ENCODE measurements around the gene STK10. TPM values are rescaled to one million over a fixed set of nuclear protein-coding genes. Genes with fewer than 3 reads are reported as not detected.

The STK10 gene
- total RNA-seq, 1 donor from 2014 or later, result 60.2 TPM

- Histone ChIP-seq H3K79me2 (ENCODE audit: insufficient read depth, low read length) (peaks cover 5% of the 10 kb centered on the region), H3K4me1 (ENCODE audit: insufficient read depth, low read length) (peaks cover 58% of the 10 kb centered on the region), H3K36me3 (ENCODE audit: insufficient read depth, low read length) (peaks cover 13% of the 10 kb centered on the region), H3K9me3 (ENCODE audit: insufficient read depth, low read depth, low read length) (no peaks in the 10 kb centered on the region), H3K4me2 (ENCODE audit: low read length) (peak overlapping the region; percentile 82), H2AFZ (ENCODE audit: low read depth, low read length) (no peak overlapping the region), H3K27ac (ENCODE audit: low read depth, low read length) (peak overlapping the region; percentile 56), H3K4me3 (ENCODE audit: insufficient read depth, low read depth, low read length) (peak overlapping the region; percentile 21), H3K27me3 (ENCODE audit: insufficient read depth, low read length) (no peaks in the 10 kb centered on the region), H3K9ac (ENCODE audit: low read length) (peak overlapping the region; percentile 62), H4K20me1 (ENCODE audit: insufficient read depth, low read length) (no peaks in the 10 kb centered on the region)
- FAIRE-seq (no peak), DNase-seq (ENCODE audit: low read depth) (no peak)
- no peak overlapping the region for H3K4me3 Mint-ChIP-seq (ENCODE audit: unreplicated experiment)
- TF ChIP-seq, protein P1, sequence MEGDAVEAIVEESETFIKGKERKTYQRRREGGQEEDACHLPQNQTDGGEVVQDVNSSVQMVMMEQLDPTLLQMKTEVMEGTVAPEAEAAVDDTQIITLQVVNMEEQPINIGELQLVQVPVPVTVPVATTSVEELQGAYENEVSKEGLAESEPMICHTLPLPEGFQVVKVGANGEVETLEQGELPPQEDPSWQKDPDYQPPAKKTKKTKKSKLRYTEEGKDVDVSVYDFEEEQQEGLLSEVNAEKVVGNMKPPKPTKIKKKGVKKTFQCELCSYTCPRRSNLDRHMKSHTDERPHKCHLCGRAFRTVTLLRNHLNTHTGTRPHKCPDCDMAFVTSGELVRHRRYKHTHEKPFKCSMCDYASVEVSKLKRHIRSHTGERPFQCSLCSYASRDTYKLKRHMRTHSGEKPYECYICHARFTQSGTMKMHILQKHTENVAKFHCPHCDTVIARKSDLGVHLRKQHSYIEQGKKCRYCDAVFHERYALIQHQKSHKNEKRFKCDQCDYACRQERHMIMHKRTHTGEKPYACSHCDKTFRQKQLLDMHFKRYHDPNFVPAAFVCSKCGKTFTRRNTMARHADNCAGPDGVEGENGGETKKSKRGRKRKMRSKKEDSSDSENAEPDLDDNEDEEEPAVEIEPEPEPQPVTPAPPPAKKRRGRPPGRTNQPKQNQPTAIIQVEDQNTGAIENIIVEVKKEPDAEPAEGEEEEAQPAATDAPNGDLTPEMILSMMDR (IDR thresholded peaks at IDR 0.05; ENCODE audit: insufficient read depth, low read depth, low read length), result peak; percentile 67
- TF ChIP-seq EZH2 (IDR thresholded peaks at IDR 0.05; ENCODE audit: insufficient read depth, low read length), result no peak
- H3K27ac Mint-ChIP-seq (ENCODE audit: unreplicated experiment), result peak overlapping the region; percentile 78
- no peaks in the 10 kb centered on the region for H3K9me3 Mint-ChIP-seq (ENCODE audit: unreplicated experiment)
- peaks cover 56% of the 10 kb centered on the region for H3K4me1 Mint-ChIP-seq (ENCODE audit: low read depth, unreplicated experiment)
- H3K27me3 Mint-ChIP-seq (ENCODE audit: low read depth, unreplicated experiment), result no peaks in the 10 kb centered on the region
- peaks cover 7% of the 10 kb centered on the region for H3K36me3 Mint-ChIP-seq (ENCODE audit: low read depth, unreplicated experiment)
Measured at GRCh38 chr5:172106511-172107356, 81.3 kb downstream of the STK10 start.

DNA sequence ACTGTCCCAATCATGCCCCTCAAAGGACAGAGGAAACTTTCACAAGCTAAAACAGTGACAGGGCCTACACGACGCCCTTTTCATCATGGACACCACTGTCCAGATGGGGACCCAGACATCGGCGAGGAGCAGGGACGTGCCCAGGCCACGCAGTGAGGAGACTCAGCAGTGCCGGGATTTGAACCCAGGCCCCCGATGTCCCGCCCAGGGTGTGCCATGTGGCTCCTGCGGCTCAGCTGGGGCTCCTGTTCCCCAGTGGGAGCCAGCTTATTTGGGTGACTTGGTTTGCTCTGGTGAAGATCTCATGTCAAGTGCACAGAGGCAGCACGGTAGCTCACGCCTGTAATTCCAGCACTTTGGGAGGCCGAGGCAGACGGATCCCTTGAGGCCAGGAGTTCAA lies 82.2 kb downstream of the STK10 start:
- H3K4me3 Mint-ChIP-seq (ENCODE audit: unreplicated experiment), result no peak overlapping the region
- Histone ChIP-seq H3K36me3 (ENCODE audit: insufficient read depth, low read length) (peaks cover 13% of the 10 kb centered on the region), H3K4me3 (ENCODE audit: insufficient read depth, low read depth, low read length) (no peak overlapping the region), H4K20me1 (ENCODE audit: insufficient read depth, low read length) (no peaks in the 10 kb centered on the region), H3K79me2 (ENCODE audit: insufficient read depth, low read length) (peaks cover 5% of the 10 kb centered on the region), H3K4me1 (ENCODE audit: insufficient read depth, low read length) (peaks cover 49% of the 10 kb centered on the region), H3K9ac (ENCODE audit: low read length) (no peak overlapping the region), H2AFZ (ENCODE audit: low read depth, low read length) (no peak overlapping the region), H3K4me2 (ENCODE audit: low read length) (no peak overlapping the region), H3K27ac (ENCODE audit: low read depth, low read length) (no peak overlapping the region), H3K9me3 (ENCODE audit: insufficient read depth, low read depth, low read length) (no peaks in the 10 kb centered on the region), H3K27me3 (ENCODE audit: insufficient read depth, low read length) (no peaks in the 10 kb centered on the region)
- peaks cover 7% of the 10 kb centered on the region for H3K36me3 Mint-ChIP-seq (ENCODE audit: low read depth, unreplicated experiment)
- FAIRE-seq (no peak), DNase-seq (ENCODE audit: low read depth) (no peak)
- H3K27me3 Mint-ChIP-seq (ENCODE audit: low read depth, unreplicated experiment), result no peaks in the 10 kb centered on the region
- peaks cover 52% of the 10 kb centered on the region for H3K4me1 Mint-ChIP-seq (ENCODE audit: low read depth, unreplicated experiment)
- H3K9me3 Mint-ChIP-seq (ENCODE audit: unreplicated experiment), result no peaks in the 10 kb centered on the region
- peak overlapping the region; percentile 66 for H3K27ac Mint-ChIP-seq (ENCODE audit: unreplicated experiment)
- TF ChIP-seq EZH2 (IDR thresholded peaks at IDR 0.05; ENCODE audit: insufficient read depth, low read length), result no peak
- TF ChIP-seq, protein P1 (IDR thresholded peaks at IDR 0.05; ENCODE audit: insufficient read depth, low read depth, low read length), result no peak
